GM10248 (cell line): Measurements from ENCODE around the gene CAPN12.

Source experiments
- CTCF ChIA-PET: fragments of 300-600 bp; sonication (Branson Sonifier 250); formaldehyde crosslinking; extraction: SDS; loops from one replicate; lab custom pipeline; 2021; ENCODE audit warnings: antibody characterized with exemption; lab: Yijun Ruan, JAX
- POLR2A ChIA-PET: fragments of 350-650 bp; sonication (Branson Sonifier 250); formaldehyde crosslinking; extraction: SDS; loops from one replicate; lab custom pipeline; 2020; ENCODE audit warnings: antibody characterized with exemption; lab: Yijun Ruan, JAX
- DNase-seq: peaks from one replicate; pipeline ENCODE4 v3.0.0; 2012; ENCODE audit errors: extremely low spot score
- CTCF ChIP-seq: IDR thresholded peaks from 2 replicates; pipeline ENCODE4 v1.5.1; 2012; ENCODE audit warnings: mild to moderate bottlenecking, low read depth; ENCODE audit errors: extremely low read depth, missing control alignments, control extremely low read depth

CAPN12 gene

GRCh38 chr19:38745316-38745715 is 1.0 kb upstream of the CAPN12 start:
- POLR2A ChIA-PET = no interaction called here
- CTCF ChIA-PET = no interaction called here
- no peak for TF ChIP-seq CTCF
- DNase-seq = no peak

GRCh38 chr19:38744874-38745273 is 600 bp upstream of the CAPN12 start:
- no peak for DNase-seq
- TF ChIP-seq CTCF = no peak
- POLR2A ChIA-PET = no interaction called here
- CTCF ChIA-PET = no interaction called here

- no peak for TF ChIP-seq CTCF
- no peak for DNase-seq
- CTCF ChIA-PET = no interaction called here
- POLR2A ChIA-PET = interaction anchor here (0.6 kb wide), 1 partner anchor 61 kb away, joined by 3 read pairs; no protein-coding TSS in a partner anchor
Observed at GRCh38 chr19:38743394-38744297, 628 bp downstream of the CAPN12 start.

GRCh38 chr19:38742906-38743305 is 1.4 kb downstream of the CAPN12 start:
- no peak for DNase-seq
- ChIA-PET POLR2A (interaction anchor here (0.6 kb wide), 1 partner anchor 60 kb away, joined by 3 read pairs; no protein-coding TSS in a partner anchor), CTCF (no interaction called here)
- no peak for TF ChIP-seq CTCF

- no peak for TF ChIP-seq CTCF
- ChIA-PET POLR2A (interaction anchor here (0.6 kb wide), 1 partner anchor 274 kb away, joined by 3 read pairs; no protein-coding TSS in a partner anchor), CTCF (interaction anchor here (1.1 kb wide), 1 partner anchor 27 kb away, joined by 3 read pairs; no protein-coding TSS in a partner anchor)
- no peak for DNase-seq
Observed at GRCh38 chr19:38742296-38742695, 2.0 kb downstream of the CAPN12 start.

- no peak for DNase-seq
- POLR2A ChIA-PET = interaction anchor here (0.6 kb wide), 1 partner anchor 275 kb away, joined by 3 read pairs; no protein-coding TSS in a partner anchor
- TF ChIP-seq CTCF = no peak
- CTCF ChIA-PET = interaction anchor here (1.1 kb wide), 1 partner anchor 28 kb away, joined by 3 read pairs; no protein-coding TSS in a partner anchor
Observed at GRCh38 chr19:38741670-38742069, 2.6 kb downstream of the CAPN12 start.
